ENCODE data around the gene TMEM255B.

DNA sequence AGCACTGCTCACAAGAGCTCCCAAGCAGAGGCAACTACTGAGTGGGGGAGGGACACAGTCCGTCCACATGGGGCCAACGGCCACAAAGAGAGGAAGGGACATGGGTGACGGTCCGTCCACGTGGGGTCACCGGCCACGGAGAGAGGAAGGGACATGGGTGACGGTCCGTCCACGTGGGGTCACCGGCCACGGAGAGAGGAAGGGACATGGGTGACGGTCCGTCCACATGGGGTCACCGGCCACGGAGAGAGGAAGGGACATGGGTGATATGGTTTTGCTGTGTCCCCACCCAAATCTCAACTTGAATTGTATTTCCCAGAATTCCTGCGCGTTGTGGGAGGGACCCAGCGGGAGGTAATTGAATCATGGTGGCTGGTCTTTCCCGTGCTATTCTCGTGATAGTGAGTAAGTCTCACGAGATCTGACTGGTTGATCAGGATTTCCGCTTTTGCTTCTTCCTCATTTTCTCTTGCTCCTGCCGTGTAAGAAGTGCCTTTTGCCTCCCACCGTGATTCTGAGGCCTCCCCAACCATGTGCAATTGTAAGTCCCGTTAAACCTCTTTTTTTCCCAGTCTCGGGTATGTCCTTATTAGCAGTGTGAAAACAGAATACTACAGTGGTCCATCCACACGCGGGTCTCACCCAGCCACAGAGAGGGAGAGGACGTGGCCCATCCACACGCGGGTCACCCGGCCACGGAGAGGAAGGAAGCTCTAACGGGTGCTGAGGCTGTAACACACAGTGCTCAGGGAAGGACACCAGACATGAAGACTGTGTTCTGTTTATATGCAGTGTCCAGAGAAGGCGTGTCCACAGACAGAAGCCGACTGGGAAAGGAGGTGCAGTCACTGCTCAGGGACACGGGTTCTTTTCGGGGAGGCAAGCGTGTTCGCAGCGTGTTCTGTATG, 56.4 kb downstream of the TMEM255B start:
- TF ChIP-seq POLR2AphosphoS5 (IDR thresholded peaks at IDR 0.05) = no peak
- TF ChIP-seq, protein P1, sequence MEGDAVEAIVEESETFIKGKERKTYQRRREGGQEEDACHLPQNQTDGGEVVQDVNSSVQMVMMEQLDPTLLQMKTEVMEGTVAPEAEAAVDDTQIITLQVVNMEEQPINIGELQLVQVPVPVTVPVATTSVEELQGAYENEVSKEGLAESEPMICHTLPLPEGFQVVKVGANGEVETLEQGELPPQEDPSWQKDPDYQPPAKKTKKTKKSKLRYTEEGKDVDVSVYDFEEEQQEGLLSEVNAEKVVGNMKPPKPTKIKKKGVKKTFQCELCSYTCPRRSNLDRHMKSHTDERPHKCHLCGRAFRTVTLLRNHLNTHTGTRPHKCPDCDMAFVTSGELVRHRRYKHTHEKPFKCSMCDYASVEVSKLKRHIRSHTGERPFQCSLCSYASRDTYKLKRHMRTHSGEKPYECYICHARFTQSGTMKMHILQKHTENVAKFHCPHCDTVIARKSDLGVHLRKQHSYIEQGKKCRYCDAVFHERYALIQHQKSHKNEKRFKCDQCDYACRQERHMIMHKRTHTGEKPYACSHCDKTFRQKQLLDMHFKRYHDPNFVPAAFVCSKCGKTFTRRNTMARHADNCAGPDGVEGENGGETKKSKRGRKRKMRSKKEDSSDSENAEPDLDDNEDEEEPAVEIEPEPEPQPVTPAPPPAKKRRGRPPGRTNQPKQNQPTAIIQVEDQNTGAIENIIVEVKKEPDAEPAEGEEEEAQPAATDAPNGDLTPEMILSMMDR (IDR thresholded peaks at IDR 0.05) = no peak
